Measurements from ENCODE around the gene URI1.

DNA sequence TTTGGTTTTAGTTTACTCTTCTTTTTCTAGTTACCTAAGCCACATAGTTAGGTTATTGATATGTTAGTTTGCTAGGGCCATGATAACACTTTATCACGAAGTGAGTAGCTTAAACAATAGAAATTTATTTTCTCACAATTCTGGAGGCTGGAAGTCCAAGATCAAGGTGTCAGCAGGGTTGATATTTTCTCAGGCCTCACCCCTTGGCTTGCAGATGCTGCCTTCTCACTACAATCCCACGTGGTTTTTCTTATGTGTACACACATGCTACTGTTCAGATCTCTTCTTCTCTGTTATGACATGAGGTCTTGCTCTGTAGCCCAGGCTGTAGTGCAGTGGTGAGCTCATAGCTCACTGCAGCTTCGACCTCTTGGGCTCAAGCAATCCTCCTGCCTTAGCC lies 7.8 kb upstream of the URI1 start:
- TF ChIP-seq, protein P1, sequence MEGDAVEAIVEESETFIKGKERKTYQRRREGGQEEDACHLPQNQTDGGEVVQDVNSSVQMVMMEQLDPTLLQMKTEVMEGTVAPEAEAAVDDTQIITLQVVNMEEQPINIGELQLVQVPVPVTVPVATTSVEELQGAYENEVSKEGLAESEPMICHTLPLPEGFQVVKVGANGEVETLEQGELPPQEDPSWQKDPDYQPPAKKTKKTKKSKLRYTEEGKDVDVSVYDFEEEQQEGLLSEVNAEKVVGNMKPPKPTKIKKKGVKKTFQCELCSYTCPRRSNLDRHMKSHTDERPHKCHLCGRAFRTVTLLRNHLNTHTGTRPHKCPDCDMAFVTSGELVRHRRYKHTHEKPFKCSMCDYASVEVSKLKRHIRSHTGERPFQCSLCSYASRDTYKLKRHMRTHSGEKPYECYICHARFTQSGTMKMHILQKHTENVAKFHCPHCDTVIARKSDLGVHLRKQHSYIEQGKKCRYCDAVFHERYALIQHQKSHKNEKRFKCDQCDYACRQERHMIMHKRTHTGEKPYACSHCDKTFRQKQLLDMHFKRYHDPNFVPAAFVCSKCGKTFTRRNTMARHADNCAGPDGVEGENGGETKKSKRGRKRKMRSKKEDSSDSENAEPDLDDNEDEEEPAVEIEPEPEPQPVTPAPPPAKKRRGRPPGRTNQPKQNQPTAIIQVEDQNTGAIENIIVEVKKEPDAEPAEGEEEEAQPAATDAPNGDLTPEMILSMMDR (IDR thresholded peaks at IDR 0.05) = no peak
- no peak for TF ChIP-seq ZFX (IDR thresholded peaks at IDR 0.05; ENCODE audit: borderline replicate concordance)
